Esophagus mucosa (tissue), 1 donor: Measurements from ENCODE around the gene GRAP. TPM values are rescaled to one million over a fixed set of nuclear protein-coding genes. Genes with fewer than 3 reads are reported as not detected.

Experiments
- ATAC-seq: fragments of 200-7000 bp; cut with Tn5 transposase; one replicate; pipeline ENCODE4 v1.9.1; 2020
- total RNA-seq: library from RNA; stranded (reverse); gene quantifications from one replicate; pipeline ENCODE4 v1.2.4, GENCODE V29; 2023
- donor health status: DM: yes; HTN: yes; CAD: no.

GRAP gene
- total RNA-seq, 1 donor from 2014 or later, result 1.00 TPM

- no peak for ATAC-seq
Measured at GRCh38 chr17:19017804-19018599, 28.8 kb downstream of the GRAP start.

DNA sequence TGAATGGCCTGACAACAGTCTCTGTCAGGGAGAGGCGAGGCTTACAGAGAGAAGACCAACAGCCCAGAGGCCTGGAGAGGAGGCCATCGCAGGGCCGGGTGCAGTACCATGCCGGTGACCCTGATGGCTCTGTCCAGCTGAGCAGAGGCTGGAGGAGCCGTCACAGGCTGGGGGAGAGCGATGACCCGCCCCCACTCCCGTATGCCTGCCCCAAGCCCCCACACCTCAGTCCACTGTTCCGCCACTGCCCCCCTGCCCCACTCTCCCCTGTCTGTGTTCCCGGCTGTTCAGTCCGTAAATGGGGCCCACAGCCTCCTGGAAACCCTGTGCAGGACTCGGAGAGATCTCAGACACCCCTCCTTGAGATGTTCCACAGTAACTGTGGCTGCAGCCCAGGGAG is 29.4 kb downstream of the GRAP start:
- no peak for ATAC-seq

GRCh38 chr17:19016881-19017280 is 29.9 kb downstream of the GRAP start:
- ATAC-seq, result no peak

DNA sequence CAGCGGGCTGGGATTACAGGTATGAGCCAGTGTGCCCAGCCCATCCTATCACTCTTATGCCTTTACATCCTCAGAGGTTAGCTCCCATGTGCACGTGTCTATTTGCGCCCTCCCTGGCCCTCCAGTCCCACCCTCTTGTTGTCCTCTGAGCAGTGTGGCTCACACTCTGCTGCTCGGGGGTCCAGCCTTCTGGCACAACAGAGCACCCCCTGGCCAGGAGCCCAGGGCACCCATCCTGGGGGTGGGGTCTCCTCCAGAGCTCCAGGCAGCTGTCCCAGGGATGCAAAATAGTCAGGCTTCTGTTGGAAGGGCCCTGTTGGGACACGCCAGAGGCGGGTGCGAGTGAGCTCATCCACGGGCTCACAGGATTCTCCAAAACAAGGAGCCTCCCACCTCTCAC is 30.5 kb downstream of the GRAP start:
- peak; percentile 27 for ATAC-seq

DNA sequence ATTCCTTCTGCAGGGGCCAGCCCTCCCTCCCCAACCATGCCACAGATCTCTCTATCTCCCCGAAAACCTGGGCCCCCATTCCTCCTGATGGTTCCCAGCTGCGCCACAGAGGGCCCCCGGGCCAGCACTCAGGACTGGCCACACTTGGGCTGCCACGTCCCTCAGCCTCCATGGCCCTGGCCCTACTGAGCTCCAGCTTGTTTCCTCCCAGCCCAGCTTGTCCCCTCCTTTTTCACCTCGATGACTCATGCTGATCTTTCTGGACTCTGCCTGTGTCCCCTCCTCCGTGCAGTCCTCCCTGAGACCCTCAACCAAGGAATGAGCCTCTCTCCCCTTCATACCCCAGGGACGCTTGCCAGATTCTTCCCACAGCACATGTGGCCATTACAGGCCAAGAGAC is 31.3 kb downstream of the GRAP start:
- no peak for ATAC-seq

DNA sequence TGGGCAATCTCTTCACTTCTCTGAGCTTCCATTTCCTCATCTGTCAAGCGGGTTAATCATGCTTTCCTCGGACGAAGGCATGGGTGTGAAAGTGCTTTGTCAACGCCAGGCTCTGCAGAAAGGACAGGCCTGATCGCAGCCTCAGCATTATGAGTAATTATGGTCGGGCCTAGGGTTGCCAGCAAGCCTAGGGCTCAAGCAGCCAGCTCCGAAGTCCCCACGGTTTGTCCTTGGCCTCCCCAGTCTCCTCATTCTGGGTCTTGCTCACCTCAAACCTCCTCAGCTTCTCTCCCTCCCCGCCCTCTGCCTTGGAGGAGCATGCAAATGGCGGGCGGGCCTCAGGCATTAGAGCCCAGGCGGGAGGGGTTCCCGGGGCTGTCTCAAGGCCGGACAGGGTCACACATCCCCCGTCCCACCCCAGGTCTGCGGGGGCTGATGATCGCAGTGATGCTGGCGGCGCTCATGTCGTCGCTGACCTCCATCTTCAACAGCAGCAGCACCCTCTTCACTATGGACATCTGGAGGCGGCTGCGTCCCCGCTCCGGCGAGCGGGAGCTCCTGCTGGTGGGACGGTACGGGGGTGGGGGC is 32.0 kb downstream of the GRAP start:
- ATAC-seq, result no peak

DNA sequence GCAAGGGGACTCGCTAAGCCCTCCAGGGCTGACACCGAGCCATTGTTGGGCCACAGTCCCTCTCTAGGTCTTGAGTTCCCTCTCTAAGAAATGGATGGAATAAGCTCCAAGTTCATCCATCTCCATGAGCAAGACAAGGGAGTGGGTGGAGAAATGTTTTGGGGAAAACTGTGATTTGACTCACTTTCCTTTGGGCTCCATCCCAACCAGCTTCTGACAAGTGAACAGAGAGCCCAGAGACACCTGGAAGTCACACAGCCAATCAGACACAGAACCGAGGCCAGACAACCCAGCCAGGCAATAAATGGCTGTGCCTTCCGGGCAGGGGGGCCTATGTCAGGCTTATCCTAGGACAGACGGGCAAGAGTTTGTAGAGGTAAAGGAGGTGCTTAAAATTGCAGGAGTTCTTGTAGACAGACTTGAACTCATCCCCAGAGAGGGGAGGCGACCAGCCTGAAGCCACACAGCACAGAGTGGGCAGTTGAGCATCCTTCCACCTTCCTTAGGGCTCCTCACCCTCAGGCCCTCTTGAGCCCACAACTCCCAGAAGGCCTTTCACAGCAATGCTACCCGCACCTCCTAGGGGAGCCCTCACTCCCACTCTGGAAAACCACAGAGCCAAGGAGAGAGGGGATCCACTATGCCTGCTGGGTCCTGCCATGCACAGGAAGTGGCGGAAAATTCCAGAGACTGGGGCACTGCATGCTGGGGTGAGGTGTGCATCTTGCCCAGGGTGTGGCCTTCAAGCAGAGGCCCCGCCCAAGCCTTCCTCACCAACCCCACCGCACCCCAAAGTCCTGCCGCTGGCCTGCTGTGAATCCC is 32.7 kb downstream of the GRAP start:
- peak; percentile 83 for ATAC-seq

- no peak for ATAC-seq
Measured at GRCh38 chr17:19013226-19013625, 33.5 kb downstream of the GRAP start.

DNA sequence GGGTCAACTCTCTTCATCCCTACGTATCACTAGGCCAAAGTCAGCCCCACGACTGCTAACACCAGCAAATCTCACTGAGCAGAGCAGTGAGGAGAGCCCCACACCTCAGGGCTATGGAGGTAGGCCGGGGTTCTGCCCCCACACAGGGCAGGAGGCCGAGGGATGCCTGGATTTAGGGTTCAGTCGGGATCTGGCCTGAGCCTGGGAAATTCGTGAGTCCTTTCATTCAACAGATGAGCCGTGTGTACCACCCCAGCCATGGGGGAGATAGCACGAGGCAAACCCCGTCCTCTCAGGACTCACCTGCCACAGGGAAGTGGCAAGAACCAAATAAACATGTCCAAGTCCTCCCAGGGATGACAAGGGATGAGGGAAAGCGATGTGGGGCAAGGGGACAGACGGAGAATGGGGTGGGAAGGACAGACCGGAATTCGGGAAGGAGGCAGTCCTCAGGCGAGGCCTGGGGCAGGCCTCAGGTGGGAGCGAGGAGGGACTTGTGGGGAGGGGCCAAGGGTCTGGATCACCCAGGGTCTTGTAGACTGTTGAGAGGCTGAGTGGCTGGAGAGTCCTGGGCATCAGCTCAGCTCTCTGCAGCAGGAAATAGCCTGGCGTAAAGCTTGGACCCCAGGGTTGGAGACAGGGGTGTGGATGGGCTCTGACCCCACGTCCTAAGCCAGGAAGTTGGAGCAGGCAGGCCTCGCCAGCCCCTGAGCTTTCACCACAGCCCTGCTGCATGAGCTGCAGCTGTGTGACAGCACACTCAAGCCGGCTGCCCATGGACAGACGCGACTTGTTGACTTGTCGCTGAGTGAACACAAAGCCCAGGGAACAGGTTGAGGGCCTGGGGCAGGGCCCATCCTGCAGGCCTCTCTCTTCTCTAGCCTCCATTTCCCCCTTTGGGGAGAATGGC is 34.3 kb downstream of the GRAP start:
- ATAC-seq, result no peak

DNA sequence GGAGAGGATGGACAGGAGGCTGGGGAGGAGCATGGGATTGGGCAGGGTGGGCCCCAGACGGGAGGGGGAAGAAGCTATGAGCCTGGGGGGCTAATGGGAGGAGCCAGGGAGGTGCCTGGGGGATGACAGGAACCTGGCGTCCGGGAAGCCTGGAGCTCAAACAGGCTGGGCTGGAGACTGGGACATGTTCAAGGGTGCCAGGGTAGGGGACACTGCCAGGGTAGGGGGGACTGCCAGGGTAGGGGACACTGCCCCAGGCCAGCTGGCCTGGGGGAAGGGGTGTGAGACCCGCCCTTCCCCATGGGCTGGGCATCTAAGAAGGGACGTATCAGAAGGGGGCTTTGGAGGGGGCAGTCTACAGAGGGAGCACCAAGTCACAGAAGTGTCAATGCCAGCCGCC is 35.2 kb downstream of the GRAP start:
- ATAC-seq, result no peak

- peak; percentile 80 for ATAC-seq
Measured at GRCh38 chr17:19010729-19011505, 35.8 kb downstream of the GRAP start.

DNA sequence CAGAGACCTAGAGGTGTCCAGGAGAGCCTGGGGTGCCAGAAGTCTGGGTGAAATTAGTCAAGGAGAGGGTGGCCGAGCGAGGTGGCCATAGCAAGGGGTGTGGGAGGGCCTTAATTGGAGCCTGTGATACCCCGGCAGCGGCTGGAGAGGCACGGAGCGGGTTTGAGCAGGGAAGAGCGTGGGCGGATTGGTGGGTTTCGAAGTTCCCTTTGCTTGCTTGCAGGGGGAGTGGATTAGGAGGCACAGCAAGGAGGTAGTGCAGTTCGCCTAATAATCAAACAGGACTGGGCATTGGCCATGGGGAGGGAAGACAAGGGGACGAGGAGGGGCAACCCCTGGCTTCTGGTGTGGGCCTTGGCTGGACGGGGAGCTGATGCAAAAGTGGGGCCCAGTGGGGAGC is 36.8 kb downstream of the GRAP start:
- no peak for ATAC-seq

- ATAC-seq, result no peak
Measured at GRCh38 chr17:19006698-19007097, 40.1 kb downstream of the GRAP start.

- ATAC-seq, result no peak
Measured at GRCh38 chr17:19005789-19006430, 40.8 kb downstream of the GRAP start.

- ATAC-seq, result no peak
Measured at GRCh38 chr17:19005137-19005773, 41.5 kb downstream of the GRAP start.

GRCh38 chr17:19004421-19005136 is 42.2 kb downstream of the GRAP start, which contains the start of gene FAM83G:
Gene FAM83G (minus strand): TSS chr17:19004764. CDS start chr17:19004041, 723 bp downstream.
- peak; percentile 53 for ATAC-seq

GRCh38 chr17:19003543-19004420 is 43.0 kb downstream of the GRAP start:
- ATAC-seq, result peak; percentile 19

DNA sequence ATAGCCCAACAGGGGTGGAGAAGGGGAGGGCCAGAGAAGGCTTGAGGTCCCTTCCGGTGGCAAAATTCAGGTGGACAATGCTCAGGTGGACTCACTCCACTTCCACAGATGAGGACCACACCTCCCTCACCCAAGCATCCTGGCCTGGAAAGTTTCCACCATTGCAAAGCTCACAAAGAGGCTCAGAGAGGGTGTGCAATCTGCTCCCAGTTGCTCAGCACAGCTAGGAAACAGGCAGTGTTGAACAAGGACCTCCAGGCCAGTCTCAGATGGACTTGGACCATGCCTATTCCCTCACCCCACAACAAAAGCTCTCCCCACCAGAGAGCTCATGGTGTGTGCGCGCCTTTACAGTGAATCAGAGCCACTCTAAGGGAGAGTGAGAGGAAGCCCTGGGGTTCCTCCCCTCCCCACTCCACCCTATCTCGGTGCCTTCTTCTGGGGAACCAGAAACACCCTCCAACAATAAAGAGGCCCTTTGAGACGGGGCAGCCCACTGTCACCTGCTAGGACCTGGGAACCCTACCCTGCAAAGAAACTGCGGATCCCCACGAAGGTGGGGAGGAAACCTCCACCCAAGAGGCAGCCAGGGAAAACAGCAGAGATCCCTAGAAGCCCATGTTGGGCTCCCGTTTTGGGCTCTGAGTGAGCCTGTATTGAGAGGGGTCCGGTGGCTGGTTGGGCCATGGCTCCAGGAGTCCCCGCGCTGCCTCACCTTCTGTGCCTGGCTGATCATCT is 43.8 kb downstream of the GRAP start:
- peak; percentile 22 for ATAC-seq
